Pons (tissue), 1 donor: ENCODE results near the gene ZMYND15.

Source experiments
- DNase-seq: peaks from one replicate; pipeline ENCODE4 v3.0.0-alpha.2; 2016; ENCODE audit warnings: low spot score

ZMYND15 gene

DNA sequence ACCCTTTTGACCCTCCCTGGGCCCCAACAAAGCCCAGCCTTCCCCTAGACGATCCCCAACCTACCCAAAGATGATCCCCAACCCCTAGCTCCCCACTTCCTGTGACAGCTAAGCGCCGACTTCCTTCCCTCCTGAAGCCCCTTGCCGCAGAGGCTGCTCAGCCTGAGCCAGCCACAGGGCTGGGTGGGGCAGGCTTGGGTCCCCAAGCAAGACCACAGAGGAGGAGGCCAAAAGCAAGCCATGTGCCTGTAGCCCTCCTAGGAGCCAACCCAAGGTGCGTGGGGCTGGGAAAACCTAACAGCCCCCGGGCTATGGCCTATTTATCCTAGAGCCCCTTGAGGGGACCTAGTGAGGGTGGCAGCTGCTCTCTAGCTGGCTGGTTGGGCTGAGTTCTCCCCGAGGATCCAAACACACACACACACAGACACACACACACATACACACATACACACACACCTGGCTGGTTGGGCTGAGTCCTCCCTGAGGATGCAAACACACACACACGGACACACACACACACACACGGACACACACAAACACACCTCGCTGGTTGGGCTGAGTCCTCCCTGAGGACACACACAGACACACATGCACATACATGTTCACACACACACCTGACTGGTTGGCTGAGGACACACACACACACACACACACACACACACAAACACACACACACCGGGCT, 24.4 kb upstream of the ZMYND15 start:
- DNase-seq, result no peak

DNA sequence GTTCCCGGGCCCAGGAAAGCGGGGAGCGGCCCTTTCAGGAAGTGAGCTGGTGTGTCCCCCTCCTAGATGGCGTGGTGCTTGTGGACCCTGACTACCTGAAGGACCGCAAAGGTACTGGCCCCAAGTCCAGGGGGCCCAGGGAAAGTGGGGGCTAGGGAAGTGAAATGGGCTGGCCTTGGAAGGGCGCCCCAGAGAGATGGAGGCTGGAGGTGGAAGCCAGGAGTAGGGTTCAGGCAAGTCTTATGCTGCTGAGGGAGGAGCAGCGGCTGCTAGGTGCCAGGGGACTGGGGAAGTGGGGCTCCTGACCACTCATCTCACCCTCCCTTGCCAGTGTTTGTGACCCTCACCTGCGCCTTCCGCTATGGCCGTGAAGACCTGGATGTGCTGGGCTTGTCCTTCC, 23.6 kb upstream of the ZMYND15 start:
- no peak for DNase-seq

- DNase-seq, result no peak
Measured at GRCh38 chr17:4717791-4718190, 21.8 kb upstream of the ZMYND15 start.

GRCh38 chr17:4718276-4718675, 21.4 kb upstream of the ZMYND15 start:
- DNase-seq, result no peak

GRCh38 chr17:4719146-4719545, 20.5 kb upstream of the ZMYND15 start:
- DNase-seq, result no peak

DNA sequence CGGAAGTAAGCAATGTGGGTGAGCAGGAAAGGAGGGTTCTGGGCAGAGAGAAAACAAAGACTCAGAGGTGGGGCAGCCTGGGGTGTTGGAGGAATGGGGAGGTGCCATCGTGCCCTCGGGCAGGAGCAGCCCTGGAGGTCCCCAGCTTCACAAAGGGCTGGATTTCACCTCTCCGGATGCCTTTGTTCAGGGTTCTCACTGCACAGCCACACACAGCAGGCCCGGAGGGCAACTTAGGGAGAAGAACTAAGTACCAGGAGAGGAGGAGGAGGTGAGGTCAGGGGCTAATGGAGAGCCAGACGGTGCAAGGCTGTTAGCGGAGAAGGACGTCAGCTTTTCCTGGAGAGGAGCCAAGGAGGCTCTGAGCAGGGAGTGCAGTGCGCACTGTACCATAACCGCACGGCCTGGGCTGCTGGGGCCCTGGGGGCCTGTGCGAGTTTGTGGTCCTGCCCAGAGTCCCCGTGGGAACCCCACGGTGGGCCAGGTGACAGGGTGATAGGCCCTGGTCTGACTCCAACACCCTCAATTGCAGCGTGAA, 19.9 kb upstream of the ZMYND15 start:
- no peak for DNase-seq

DNA sequence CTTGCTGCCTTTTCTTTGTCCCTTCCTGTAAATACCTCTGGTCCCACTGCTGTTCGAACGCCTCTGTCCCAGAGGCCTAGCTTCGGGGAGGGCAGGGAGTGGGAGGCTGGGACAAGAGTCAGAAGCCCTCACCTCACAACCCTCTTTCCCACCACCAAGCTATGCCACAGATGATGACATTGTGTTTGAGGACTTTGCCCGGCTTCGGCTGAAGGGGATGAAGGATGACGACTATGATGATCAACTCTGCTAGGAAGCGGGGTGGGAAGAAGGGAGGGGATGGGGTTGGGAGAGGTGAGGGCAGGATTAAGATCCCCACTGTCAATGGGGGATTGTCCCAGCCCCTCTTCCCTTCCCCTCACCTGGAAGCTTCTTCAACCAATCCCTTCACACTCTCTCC, 18.8 kb upstream of the ZMYND15 start:
- DNase-seq, result no peak

- DNase-seq, result no peak
Measured at GRCh38 chr17:4721203-4722135, 18.2 kb upstream of the ZMYND15 start.

GRCh38 chr17:4722678-4723240, 16.9 kb upstream of the ZMYND15 start:
- DNase-seq, result no peak

GRCh38 chr17:4724650-4725049, 15.0 kb upstream of the ZMYND15 start:
- no peak for DNase-seq

- DNase-seq, result no peak
Measured at GRCh38 chr17:4725646-4726310, 13.9 kb upstream of the ZMYND15 start.

- no peak for DNase-seq
Measured at GRCh38 chr17:4728124-4728523, 11.5 kb upstream of the ZMYND15 start.

DNA sequence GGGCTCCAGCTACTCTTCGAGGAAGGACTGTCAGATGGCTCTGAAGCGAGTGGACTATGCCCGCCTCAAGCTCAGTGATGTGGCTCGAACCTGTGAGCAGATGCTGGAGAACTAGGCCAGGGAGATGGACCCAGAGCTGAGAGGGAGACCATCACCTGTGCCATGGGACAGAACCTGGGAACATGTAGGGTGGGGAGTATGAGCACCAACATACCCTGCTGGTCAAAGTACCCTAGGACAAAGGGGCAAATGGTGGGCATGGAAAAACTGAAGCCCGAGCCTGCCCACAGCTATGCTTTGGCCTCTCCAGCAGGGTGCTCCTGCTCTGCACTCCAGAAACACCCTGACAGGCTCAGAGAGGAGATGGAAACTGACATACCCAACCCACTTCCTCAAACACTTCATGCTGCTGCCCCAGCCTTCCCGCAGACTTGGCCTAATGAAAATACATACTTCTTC, 6.5 kb upstream of the ZMYND15 start:
- peak; percentile 73 for DNase-seq

DNA sequence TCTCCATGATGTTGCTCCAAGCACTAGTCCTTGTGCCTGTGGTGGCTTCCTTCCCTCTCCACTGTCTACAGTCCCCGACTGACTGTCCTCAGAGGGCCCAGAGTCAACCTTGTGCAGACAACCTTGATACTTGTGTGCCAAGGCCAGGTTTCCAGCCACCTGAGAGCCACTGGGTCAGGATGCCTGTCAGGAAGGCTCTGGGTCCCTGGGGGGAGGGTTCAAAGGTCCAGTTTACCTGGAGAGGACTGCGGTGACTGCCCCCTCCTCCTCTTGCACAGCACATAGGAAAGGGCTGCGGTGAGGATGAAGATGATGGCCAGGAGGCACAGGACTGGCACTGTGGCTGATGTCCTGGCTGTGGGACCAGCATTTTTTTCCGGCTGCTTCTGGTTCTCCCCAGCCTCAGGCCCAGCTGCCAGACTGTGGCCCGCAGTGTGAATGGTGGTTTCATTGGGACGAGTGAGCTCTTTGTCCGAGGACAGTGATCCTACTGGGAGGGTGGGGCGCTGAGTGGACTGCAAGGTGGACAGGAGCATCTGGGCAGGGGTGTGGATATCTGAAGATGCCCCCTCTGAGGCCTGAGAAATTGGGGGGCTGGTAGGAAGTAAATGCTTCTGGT, 4.7 kb upstream of the ZMYND15 start:
- DNase-seq, result no peak

DNA sequence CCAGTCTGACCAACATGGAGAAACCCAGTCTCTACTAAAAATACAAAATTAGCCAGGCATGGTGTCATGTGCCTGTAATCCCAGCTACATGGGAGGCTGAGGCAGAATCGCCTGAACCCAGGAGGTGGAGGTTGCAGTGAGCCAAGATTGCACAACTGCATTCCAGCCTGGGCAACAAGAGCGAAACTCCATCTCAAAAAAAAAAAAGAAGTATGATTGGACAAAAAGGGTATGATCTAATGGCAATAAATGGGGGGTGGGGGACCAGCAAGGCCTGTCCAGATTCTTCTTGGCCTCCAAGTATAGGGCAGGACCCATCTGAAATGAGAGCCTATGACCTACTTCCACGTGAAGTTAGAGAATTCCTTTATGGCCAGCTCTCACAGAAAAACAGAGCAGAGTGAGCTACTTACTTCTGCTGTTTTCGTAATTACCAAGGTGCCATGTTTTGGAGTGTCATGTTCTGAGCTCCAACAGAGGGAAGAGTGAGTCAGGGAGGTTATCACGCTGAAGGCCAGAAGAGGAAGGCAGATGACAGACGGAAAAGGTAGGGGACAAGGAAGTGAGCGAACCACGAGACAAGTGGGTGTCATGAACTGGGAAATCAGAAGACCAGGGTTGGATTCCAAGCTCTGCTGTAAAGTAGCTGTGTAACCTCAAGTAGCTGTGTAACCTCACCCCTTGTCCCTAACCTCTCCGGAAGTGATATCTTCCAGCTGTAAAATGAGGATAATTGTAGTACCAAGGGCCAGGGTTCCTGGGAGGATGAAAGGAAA, 3.6 kb upstream of the ZMYND15 start:
- DNase-seq, result peak; percentile 81

GRCh38 chr17:4738136-4739121, 1.2 kb upstream of the ZMYND15 start:
- no peak for DNase-seq

DNA sequence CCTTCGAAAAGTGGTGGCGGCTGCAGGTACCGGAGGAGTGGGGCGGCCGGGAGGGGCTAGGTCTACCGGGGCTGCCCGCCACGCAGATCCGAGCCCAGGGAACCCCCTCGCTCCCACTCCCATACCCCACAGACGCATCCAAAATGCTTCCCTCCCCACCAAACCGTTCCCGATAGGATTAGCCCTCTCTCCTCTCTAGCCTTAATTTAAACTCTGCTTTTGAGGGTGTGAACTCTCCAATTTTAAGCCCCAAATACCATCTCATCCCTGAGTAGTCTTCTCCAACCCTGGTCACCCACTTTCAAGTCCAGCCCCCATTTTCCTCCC, 355 bp downstream of the ZMYND15 start:
- DNase-seq, result no peak

- no peak for DNase-seq
Measured at GRCh38 chr17:4740584-4740983, 951 bp downstream of the ZMYND15 start.

- no peak for DNase-seq
Measured at GRCh38 chr17:4741544-4741943, 1.9 kb downstream of the ZMYND15 start.

DNA sequence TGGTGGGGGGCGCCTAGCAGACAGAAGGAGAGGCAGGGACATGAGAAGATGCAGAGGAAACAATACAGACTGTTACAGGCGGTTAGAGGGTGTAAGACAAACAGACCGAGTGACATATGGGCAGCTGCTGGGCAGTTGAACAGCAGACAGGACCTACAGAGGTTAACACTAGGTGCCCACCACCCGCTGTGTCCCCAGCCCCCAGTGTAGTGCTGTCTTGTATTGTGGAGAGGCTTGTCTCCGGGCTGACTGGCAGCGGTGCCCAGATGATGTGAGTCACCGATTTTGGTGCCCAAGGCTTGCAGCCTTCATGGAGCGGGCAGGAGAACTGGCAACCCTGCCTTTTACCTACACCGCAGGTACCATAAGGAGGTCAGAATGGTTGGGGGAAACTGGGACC, 2.5 kb downstream of the ZMYND15 start:
- no peak for DNase-seq
